Kidney glomerular epithelial cell (primary cell): Measurements from ENCODE around the gene NUDT19.
"Not testable (repeated sequence)": the region's sequence is repeated elsewhere in the genome, so short reads cannot be mapped to it uniquely, and the experiment has no call there.

Experiments
- DNase-seq: peaks from one replicate; lab custom pipeline; 2025; lab: John Stamatoyannopoulos, UW

NUDT19 gene

DNA sequence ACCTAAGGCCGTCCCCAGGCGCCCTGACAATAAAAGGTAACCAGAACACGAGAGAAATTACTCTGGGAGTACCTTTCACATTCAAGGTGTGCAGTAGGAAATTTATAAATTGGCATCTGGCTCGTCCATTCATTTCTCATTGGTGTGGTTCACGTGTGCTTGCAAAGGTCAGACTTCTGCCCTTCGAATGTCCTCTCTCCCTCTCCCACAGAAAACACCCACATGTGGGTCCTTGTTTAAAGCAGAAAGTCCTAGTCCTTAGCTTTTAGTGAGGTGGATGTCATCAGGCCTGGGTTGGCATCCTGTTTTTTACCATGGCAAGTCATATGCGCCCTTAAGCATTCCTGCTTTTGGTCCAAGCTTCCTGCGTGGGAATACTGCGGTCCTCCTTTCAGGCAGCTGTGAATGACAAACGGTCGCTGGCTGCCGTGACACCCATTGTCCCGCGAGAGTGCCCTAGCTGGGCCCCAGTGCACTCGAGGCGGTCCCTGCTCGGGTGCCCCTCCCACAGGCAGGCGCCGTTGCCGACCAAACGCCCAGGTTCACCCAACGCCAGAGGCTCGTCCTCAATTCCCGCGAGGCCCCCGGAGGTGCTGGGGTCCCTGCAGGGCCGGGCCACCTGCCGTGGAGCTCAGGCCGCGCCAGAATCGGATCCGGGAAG, at the start of gene NUDT19:
Gene NUDT19, plus strand, starts transcription at position 531 of the 661 bp plus-strand sequence. CDS start 140 bp downstream, outside the sequence.
- DNase-seq: peak; percentile 69

DNA sequence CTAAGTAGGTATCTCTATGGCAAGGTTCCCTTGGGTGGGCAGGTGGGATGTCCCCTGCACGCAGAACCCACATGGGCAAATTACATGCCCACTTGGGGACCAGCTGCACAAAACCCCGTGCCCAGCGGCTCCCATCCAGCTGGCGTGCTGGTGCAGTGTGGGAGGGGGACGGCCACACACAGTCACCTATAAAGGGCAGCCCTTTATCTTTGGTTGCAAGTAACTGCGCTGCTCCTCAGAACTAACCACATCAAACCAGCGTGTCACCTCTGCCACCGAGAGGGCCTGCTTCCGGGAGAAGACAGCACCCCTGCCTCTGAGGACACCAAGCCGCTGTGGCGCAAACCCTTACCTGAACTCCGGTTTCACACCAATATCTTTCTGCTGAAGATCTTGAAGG, 48.9 kb upstream of the NUDT19 start:
- no peak for DNase-seq

DNA sequence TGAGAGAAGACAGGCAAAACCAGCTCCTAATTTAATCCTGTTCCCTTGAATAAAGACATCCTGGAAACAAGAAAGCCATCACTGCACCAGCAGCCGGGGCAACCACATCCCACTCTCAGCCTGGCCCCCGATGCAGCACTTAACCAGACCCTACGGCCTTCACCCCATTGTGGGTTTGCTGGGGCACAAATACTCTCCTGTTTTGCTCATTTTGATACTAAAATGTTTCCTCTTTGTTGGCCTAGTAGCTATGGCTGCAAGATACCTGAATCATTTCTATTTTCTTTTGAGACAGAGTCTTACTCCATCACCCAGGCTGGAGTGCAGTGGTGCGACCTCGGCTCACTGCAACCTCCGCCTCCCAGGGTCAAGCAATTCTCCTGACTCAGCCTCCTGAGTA, 45.1 kb upstream of the NUDT19 start:
- DNase-seq: no peak

DNA sequence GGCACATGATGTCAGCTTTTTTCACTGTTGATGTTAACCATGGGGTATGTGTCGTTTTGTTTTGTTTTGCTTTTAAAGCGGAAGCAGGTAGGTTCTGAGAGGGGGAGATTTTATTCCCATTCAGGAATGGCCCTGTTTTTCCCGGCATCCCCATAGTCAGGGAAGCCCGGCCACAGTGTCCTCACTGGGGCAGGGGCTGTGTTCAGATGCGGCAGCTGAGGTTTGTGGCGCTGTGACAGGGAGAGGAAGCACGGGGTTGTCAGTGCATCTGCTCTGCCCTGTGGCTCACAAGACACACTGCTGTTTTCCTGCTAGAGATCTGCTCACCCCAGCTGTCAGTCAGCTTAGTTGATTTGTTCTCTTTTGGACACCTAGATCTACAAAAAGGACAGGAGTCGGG, 44.3 kb upstream of the NUDT19 start:
- no peak for DNase-seq

DNA sequence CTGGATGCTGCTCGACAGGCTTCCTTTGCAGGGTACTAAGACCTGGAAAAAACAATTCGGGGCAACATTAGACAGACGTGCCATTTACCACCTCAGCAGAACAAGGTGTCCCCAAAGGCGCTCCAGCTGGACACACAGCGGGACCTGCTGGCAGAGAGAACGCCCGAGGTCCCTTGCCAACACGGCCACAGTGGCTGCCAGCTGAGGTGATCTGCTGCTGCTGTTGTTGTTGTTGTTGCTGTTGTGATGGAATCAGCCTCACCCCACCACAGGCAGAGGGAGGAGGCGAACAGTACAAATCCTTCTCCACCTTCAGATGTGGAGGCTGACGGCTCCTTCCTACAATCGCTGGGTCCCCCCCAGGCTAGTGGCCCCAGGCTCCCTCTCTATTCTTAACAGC, 41.9 kb upstream of the NUDT19 start:
- no peak for DNase-seq

DNA sequence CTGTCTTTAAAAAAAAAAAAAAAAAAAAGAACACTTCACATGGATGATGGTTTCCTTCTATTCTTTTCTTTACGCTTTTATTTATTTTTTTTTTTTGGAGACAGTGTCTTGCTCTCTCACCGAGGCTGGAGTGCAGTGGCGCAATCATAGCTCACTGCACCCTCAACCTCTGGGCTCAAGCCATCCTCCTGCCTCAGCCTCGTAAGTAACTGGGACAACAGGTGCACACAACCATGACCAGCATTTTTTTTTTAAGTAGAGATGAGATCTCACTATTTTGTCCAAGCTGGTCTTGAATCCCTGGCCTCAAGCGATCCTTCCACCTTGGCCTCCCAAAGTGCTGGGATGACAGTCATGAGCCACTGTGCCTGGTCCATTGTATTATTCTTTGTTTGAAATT, 41.0 kb upstream of the NUDT19 start:
- DNase-seq: no peak

DNA sequence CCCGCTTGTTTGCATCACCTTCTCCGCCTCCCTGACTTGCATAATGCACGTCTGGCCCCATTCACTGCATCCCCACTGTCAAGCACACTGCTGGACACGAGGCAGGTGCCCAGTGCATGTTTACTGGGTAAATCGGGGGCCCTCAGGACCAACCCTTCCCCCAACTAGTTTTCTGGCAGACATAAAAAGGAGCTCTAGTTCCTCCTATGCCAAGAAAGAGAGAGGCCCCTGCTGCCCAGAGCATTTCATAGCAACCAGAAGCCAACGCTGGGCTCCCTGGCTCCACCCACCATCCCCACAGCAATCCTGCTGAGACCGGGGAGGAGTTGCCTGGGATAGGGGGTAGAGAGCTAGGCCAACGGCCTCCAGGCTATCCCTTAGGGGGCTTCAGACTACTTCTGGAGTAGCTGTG, 39.9 kb upstream of the NUDT19 start:
- DNase-seq: no peak

DNA sequence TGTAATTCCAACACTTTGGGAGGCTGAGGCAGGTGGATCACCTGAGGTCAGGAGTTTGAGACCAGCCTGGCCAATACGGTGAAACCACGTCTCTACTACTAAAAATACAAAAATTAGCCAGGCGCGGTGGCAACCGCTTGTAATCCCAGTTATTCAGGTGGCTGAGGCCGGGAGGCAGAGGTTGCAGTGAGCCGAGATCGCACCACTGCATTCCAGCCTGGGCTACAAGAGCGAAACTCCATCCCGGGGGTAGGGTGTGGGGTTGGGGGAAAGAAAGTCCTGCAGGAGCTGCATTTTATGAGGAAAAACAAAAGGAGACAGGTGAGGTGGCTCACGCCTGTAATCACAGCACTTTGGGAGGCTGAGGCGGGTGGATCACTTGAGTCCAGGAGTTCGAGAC, 39.3 kb upstream of the NUDT19 start:
- not testable (repeated sequence) for DNase-seq

DNA sequence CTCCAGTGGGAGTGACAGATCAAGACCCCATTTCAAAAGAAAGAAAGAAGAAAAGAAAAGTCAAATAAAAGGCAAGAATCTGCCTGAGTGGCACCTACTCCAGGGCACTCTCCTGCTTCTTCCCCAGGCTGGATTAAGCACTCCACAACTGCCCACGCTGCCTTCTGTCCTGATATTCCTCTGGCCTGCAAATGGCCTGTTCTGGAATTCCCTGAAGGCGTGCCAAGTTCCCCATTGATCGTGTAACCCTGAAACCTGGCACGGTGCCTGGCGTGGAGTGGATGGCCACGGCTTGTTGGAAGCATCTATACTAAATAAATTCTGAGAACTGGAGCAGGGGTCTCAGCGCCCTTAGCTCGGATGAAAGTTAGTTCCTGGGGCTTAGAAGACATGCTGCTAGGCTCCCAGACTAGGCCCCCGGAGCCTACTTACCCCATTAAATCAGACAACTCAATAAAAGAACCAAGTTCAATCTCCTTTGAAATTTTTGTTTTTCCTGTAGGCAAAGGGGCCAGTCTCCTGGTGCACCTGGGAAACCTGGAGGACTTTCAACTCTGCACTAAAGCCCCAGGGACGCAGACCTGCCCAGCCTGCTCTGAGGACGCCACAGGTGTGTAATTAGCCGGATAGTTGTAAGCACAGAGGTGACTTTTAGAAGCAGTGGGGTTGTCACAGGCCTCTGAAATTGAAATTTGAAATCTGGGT, 38.6 kb upstream of the NUDT19 start:
- no peak for DNase-seq

DNA sequence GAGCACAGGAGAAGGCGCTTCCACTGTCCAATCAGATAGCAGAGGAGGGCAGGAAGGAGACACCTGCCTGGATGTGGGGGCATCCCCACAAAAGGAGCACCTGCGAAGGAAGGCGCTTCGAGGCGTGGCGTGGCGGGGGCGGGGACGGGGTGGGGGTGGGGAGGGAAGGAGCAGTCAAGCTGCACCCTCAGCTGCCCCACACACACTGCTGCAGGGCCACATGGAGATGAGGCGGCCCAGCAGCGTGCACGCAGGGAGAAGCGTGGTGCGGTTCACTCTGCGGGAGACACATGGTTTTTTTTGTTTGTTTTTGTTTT, 38.1 kb upstream of the NUDT19 start:
- no peak for DNase-seq

DNA sequence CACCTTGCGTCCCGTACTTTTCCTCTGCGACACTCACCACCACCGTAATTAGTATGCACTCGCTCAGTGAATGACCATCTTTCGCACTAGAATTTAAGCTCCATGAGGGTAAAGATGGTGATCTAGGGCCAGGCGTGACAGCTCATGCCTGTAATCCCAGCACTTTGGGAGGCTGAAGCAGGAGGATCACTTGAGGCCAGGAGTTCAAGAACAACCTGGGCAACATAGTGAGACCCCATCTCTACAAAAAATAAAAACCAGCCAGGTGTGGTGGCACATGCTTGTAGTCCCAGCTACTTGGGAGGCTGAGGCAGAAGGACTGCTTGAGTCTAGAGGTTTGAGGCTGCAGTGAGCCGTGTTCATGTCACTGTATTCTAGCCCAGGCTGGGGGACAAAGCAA, 35.2 kb upstream of the NUDT19 start:
- not testable (repeated sequence) for DNase-seq

DNA sequence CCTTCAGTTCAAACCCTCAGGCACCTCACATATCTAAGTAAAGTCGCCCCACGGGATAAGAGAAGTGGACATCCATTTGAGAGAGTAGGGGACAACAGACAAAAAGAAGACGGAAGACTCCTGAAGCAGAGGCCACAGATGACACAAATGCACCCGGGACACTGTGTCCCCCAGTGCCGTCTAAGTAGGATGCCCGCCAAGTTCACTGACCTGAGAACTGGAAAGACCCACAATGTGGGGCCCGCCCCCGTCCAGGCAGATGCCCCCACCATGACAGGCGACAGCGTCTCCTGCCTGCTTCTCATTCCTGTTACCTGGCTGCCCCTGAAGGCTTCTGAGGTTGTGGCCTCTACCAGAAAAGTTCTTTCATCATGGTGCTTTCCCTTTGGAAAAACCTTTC, 33.5 kb upstream of the NUDT19 start:
- DNase-seq: no peak

DNA sequence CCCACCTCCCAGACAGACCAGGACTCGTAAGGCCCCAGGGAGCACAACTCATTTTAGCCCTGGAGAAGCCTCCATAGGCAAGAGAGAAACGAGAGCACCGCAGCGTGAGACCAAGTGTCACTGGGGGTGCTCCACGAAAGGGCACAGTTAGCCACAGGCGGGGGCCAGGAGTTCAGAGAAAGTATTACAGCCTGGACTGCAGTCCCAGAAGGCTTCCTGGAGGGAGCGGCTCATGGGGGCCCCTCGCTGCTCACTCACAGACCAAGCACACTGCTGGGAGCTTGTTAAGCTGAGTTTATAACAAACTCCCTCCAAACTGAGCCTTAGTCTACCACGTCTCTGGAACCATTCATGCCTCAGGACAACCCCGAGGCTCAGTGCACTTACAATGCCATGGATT, 33.1 kb upstream of the NUDT19 start:
- DNase-seq: no peak

DNA sequence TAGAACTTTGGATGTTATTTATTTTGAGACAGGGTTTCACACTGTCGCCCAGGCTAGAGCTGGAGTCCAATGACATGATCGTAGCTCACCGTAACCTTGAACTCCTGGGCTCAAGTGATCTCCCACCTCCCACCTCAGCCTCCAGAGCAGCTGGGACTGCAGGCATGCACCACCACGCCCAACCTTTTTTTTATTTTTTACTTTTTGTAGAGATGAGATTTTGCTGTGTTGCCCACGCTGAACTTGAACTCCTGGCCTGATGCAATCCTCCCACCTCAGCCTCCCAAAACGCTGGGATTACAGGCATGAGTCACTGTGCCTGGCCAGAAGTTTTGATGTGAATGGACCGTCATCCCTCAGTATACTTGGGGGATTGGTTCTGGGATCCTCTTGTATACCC, 30.3 kb upstream of the NUDT19 start:
- no peak for DNase-seq

DNA sequence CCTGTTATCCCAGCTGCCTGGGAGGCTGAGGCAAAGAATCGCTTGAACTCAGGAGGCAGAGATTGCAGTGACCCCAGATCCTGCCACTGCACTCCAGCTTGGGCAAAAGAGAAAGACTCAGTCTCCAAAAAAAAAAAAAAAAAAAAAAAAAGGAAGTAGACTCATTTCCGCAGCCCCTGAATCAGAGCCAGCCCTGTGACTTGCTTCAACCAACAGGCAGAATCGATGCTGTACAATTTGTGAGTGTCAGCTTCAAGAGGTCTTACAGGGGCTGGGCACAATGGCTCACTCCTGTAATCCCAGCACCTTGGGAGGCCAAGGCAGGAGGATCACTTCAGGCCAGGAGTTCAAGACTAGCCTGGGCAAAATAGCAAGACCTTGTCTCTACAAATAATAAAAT, 29.4 kb upstream of the NUDT19 start:
- DNase-seq: no peak

DNA sequence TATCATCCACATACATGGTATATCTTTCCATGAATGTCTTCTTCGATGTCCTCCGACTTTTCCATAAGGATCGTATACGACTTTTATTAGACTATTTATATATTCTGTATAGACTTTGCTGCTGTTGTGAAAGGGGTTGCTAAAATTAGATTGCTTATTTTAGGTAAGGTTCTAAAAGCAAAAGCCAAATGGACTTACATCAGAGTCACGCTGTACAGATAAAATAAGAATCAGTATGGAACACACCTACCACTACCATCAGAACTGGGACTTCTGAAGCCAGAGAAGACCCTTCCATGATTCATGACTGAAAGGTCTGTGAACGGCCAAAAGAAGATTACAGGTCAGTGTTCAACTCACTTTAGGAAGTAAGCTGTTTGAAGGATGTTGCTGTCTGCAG, 25.5 kb upstream of the NUDT19 start:
- DNase-seq: no peak

DNA sequence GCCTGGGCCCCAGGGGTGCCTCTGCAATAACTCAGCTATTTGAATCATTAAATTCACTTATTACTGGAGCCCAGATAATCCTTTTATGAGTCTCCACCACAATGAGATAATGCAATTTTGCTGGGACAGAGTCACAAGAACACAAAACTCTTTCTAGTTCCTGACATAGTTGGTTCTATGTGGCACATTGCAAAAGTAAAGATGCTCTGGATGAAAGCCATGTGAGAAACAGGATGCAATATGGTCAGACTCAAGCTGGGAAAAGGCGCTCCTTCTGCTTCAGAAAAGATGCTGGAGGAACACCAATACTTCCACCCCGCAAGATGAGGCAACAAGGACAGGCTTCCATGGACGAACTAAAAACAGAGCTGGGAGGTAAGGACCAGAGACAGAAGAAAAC, 22.3 kb upstream of the NUDT19 start:
- no peak for DNase-seq

DNA sequence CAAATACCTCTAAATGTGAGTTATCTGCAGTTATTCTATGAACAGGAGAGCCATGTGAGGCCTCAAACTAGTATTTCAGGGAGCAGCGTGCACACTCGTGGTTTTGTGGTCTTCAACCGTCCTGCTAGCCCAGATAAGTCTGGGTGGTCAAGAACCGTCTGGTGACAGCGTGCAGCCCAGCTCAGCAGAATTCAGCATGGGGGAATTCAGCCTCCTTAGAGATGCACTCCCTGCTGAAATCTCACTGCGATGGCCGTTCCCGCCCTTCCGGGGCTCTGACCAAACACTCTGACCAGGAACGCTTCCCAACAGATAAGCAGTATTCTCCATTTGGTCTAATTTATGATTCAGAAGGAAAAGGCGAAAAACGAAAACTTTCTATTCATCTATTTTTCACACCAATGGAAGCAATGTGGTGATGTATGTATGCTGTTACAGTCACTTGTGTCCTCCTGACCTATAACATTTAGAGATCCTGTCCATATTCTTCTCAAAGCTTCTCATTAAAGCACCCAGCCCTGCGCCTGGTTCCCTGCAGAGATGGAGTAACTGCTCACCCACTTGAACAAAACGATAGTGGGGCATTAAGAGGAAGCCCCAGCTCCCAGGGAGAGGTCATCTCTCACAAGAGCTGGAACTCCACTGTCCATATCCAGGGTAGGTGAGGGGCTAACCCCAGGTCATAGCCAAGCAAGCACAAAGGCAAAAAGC, 19.6 kb upstream of the NUDT19 start:
- DNase-seq: no peak

DNA sequence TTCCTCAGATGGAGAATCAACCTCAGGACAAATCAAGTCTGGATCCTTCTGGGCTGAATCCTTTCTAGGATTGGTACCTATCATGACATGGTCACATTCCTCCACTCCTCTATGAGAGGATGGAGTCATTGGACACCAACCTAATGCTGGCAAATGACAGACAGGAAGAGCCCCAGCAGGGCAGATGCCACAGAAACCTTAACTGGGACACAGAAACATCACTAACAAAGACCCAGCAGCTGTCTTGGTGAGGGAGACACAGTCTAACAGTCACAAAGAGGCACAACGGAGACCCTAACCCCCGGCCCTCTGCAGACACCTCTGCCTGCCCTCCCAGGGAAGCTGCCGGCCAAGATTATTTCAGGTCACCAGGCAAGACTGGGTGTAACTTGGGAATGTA, 18.8 kb upstream of the NUDT19 start:
- DNase-seq: no peak

DNA sequence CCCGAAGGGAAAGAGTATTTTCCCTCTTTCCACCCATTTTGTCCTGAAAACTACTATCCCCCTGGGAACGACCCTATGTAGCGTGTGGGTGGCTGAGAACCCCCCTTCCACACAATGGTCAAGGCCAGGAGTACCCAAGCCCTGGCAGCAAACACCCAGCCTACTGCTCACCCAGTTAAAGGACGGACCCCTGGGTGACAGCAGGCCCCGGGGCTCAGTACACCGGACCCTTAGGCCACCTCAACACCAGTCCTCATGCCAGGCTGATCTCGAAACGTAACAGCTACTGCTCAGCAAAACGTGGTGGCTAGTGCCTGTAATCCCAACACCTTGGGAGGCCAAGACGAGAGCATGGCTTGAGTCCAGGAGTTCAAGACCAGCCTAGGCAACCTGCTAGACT, 18.0 kb upstream of the NUDT19 start:
- no peak for DNase-seq

DNA sequence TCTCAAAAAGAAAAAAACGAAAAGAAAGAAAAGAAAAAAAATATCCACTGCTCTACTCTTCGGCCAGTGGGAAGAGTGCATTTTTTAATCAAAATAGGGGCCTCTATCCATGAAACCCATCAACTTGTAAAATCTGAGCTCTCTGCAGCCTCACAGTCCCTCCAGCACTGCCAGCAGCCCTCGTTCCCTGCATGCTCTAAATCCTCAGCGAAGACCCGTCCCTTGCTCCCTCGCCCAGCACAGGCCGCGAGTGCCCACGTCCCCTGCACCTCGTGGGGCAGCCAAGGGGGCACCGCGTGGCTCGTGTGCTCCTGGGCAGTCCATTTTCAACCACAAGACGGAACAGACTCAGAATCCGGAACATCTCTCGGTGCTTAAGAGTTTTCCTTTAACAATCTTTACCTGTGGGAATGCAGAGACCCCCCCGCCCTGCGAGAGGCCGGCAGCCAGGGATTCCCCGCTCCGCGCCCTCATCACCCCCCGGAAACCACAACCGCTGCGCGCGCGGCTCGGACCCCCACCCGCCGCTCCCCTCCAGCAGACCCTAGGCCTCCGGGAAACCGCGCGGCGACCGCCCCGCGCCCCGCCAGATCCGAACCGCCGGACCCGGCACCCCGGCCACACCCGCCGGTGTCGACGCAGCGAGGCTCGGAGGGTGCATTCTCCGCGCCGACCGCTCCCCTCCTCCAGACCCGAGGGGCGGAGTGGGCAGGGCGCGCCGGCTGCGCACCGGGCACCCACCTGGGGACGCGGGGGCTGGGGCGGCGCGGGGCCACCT, 17.3 kb upstream of the NUDT19 start:
- DNase-seq: no peak

DNA sequence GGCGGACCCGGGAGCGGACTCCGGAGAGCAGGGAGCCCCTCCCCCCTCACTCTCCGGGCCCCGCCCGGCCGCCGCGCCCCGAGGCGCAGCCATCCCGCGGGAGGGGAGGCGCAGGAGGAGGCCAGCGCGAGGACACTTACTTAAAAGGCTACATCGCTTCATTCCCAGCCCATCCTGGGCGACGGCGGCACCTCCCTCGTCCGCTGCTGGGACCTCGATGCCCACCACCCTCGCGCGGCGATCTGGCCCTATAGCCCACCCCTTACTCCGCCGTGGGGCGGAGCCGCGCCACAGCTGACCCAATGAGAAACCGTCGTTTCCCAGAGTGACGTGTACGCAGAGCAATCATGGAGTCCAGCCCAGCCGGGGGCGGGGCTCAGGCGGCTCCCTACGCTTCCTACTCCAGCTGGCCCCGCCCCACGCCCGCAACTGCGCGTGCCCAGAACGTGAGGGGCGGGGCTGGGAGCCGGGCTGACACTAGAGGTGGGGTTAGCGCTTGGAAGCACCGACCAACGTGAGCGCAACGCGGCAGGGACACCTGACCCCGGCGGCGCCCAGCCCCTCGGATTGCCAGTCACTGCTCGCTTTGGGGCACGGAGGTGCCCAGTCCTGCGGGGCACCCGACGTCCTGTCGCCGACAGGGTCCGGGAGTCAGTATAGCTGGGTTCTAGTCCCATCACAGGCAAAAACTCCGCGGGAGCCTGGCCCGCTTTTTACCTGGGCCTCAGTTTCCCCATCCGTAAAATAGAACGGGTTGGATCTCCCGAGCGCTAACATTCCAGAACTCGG, 16.5 kb upstream of the NUDT19 start, which contains the start of gene ANKRD27:
Gene ANKRD27, minus strand, starts transcription at position 250 of the 789 bp plus-strand sequence. CDS start 16,165 bp downstream, outside the sequence.
- peak; percentile 98 for DNase-seq
